HPDE6-E6E7 (cell line): ENCODE measurements around the gene ZNF678.
"Not testable (repeated sequence)": the region's sequence is repeated elsewhere in the genome, so short reads cannot be mapped to it uniquely, and the experiment has no call there.

Experiments
- DNase-seq: peaks from one replicate; pipeline ENCODE4 v3.0.0; 2011; ENCODE audit warnings: missing footprints; ENCODE audit errors: extremely low spot score

ZNF678 gene

GRCh38 chr1:227603327-227603726 is 40.0 kb downstream of the ZNF678 start:
- no peak for DNase-seq

- DNase-seq = no peak
Observed at GRCh38 chr1:227604446-227604845, 41.1 kb downstream of the ZNF678 start.

DNA sequence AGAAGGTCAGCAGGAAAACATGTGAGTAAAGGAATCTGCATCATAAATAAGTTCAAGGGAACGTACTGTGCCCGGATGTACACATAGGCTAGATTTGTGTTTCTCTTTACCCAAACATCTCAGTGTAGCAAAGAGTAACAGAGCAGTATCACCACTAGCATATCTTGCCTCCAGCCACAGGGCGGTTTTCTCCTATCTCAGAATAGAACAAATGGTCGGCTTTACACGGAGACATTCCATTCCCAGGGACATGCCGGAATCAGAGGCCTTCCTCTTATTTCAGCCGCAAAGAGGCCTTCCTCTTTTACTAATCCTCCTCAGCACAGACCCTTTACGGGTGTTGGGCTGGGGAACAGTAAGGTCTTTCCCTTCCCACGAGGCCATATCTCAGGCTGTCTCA is 42.9 kb downstream of the ZNF678 start:
- DNase-seq = not testable (repeated sequence)

DNA sequence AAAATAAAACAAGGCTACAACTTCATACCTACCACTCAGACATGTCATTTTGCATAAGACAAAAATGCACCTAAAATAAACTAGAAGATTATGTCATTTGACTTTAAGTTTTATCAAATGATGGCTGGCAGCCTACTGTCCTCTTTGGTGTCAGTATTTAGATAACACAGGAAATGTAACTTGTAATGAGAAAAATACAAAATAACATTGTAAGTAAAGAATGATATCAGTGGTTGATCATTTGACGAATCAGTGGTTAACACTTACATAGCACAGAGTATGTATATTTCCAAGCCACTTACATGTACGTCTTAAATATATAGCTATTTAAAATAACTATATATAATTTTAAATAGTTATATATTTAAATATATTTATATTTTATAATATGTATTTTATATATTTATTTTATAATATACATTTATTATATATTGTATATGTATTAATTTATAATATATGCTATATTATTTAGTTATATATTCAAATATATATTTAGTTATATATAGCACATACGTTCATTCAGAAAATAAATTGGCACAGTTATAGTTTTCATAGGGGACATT is 44.1 kb downstream of the ZNF678 start:
- DNase-seq = no peak

DNA sequence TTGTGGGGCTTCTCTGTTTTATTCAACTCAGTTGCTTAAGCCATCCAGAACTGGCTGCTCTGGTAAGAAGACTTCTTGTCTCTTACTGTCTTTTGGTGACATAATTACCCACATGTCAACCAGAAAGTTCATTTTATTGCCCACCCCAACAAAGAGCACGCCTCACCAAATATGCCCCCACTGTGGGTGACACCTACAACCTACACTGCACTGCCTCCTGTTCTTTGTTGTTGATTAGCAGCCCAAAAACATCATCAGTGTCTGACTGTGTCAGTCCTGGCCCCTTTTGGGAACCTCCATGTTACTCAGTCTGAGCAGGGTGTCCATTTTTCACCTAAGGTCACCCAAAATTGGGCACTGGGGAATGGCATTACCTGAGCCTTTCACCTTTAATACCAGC is 49.3 kb downstream of the ZNF678 start:
- no peak for DNase-seq

DNA sequence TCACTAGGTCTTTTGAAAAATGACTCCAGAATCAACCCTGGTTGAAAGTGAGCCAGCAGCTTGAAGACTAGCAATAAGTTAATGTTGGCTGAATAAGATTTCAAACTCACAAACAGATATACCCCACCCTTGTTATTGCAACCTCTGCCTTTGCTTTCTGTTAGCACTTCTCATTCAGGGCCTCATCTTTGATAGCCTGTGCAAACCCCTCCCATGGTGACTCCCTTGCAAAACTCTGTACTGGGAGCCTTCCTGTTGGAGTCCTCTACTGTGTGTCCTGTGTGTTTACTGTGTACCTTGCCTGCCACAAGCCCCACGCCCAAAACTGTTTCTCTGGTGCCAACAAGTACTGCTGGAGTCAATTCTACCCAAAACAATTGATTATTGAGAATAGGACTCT is 50.2 kb downstream of the ZNF678 start:
- no peak for DNase-seq

DNA sequence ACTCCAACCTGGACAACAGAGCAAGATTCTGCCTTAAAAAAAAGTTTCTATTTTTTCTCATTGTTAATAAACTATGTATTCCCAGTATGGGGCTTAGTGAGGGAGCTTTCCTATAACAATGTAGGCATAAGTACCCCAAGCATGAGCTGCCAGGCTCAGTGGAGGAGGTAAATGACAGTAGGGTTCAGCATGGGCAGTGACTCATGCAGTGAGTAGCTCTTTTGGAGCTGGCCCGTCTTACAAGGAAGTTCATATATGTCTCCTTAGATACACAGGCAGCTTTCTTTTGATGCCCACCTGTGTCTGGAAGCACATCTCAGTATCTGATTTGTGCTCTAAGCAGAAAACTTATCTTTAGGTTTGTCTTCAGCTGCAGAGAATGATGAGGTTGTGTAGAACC is 57.9 kb downstream of the ZNF678 start:
- DNase-seq = no peak

- no peak for DNase-seq
Observed at GRCh38 chr1:227622739-227623475, 59.6 kb downstream of the ZNF678 start.

DNA sequence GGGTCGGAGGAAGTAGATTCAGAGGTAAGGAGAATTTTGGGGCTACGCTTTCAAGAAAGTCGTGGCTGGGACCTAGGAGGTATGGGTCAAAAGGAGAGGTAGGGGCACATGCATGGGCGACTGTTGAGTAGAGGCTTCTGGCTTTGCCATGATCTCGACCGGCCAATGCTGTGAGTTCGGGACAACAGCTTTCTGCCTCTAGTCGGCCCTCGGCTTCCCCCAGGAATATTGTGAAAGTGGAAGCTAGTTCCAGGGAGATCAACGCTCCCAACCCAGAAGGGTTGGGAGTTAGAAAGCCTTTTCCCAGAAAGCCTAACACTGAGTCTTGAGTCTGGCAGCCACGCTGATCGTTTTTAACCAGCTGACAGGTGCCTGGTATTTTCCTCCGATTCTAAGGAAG is 69.0 kb downstream of the ZNF678 start:
- no peak for DNase-seq

DNA sequence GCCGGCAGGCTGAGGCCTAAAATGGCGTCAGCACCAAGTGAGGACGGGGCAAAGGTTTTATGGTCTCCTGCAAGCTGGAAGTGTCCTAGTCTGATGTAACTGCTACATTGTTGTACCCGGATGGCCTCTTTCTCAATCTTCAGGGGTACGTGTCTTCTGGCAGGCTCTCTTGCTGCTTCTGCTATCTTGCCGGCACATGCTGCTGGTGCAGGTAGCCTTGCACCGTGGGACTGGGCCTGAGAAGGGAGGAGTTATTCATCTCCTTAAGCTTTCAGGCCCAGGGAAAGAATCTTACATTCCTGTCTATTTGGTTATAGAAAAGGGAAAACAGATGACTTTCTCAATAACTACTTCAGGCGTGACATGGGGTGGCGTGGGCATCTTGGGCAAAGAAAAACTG is 72.2 kb downstream of the ZNF678 start:
- no peak for DNase-seq

DNA sequence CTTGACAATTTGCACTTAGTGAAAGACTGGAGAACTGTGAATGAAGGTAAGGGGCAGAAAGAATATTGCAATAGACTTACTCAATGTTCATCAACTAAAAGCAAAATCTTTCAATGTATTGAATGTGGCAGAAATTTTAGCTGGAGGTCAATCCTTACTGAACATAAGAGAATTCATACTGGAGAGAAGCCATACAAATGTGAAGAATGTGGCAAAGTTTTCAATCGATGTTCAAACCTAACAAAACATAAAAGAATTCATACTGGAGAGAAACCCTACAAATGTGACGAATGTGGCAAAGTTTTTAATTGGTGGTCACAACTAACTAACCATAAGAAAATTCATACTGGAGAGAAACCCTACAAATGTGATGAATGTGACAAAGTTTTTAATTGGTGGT is 91.1 kb downstream of the ZNF678 start:
- no peak for DNase-seq

- no peak for DNase-seq
Observed at GRCh38 chr1:227654858-227655752, 91.7 kb downstream of the ZNF678 start.

- DNase-seq = no peak
Observed at GRCh38 chr1:227661495-227661894, 98.1 kb downstream of the ZNF678 start.

GRCh38 chr1:227662933-227663332 is 99.6 kb downstream of the ZNF678 start:
- no peak for DNase-seq

DNA sequence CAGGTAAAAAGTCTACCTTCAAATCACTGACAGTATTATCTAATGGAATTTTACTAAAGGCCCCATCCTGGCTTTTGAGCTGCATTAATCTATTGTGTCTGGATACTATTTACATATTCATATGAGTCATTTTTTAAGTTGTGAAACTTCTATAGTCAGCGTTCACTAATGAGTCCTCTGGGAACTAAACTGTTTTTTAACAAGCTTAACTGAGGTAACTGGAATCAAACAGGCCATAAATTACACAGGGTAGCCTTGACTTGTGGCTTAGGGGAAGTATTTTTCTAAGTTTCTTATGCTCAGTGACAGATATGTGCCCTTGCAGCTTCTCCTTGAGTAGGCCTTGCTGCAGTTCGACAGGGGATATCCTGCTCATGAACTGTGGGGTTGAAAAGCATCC is 102.9 kb downstream of the ZNF678 start:
- DNase-seq = no peak

DNA sequence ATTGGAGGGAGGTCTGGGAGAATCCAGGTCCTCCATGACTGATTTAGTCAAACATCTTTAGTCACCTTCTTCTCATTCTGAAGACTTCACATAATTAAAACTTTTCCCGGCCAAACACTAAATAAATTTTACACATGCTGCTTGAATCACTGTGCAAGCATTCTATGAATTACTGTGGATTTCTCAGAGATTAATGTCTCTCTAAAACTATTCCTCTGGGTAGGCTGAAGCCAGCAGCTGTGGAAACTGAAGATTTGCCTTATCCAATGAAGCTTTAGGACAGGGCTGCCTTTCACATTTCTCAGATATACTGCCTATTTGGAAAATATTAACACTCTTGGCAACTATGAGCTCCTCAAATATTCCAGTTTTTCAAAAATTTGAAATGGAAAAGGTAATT is 110.1 kb downstream of the ZNF678 start:
- DNase-seq = no peak

DNA sequence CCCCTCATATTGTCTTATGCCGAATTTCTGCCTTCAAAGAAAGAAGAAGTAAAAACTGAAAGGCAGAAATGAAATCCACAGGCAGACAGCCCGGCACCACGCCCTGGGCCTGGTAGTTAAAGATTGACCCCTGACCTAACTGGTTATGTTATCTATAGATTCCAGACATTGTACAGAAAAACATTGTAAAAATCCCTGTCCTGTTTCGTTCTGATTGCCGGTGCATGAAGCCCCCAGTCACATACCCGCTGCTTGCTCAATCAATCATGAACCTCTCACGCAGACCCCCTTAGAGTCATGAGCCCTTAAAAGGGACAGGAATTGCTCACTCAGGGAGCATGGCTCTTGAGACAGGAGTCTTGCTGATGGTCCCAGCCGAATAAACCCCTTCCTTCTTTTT is 122.5 kb downstream of the ZNF678 start:
- no peak for DNase-seq

DNA sequence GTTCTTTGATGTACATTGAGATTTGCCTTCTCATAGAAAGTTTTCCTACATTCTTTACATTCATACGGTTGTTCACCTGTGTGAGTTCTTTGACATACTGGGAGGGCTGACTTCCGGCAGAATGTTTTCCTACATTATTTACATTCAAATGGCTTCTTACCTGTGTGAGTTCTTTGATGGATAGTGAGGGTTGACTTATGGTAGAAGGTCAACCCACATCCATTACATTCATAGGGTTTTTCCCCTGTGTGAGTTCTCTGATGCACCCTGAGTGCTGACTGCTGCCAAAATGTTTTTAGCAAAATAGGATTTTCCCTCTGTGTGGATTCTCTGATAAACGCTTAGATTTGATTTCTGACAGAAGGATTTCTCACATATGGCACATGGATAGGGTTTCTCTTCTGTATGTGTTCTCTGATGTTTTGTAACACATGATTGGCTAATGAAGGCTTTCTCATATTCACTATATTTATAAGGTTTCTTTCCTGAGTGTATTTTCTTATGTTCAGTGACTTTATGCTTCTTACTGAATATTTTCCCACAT is 134.0 kb downstream of the ZNF678 start:
- no peak for DNase-seq

DNA sequence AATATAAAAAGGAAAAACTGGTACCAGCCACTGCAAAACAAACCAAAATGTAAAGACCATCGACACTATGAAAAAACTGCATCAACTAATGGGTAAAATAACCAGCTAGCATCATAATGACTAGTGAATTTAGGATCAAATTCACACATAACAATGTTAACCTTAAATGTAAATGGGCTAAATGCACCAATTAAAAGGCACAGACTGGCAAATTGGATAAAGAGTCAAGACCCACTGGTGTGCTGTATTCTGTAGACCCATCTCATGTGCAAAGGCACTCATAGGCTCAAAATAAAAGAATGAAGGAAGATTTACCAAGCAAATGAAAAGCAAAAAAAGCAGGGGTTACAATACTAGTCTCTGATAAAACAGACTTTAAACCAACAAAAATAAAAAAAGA is 138.3 kb downstream of the ZNF678 start:
- not testable (repeated sequence) for DNase-seq

GRCh38 chr1:227707846-227708245 is 144.5 kb downstream of the ZNF678 start:
- no peak for DNase-seq

- no peak for DNase-seq
Observed at GRCh38 chr1:227709451-227709850, 146.1 kb downstream of the ZNF678 start.

GRCh38 chr1:227710474-227710873 is 147.1 kb downstream of the ZNF678 start:
- not testable (repeated sequence) for DNase-seq
